CD14-positive monocyte (primary cell): ENCODE results near the gene MICU1. TPM values are rescaled to one million over a fixed set of nuclear protein-coding genes. Genes with fewer than 3 reads are reported as not detected.

Experiments used
- DNase-seq, 3 donors: peaks; one replicate each; pipeline ENCODE4 v3.0.0-alpha.2; 2011 to 2022
- H2AFZ ChIP-seq: 2 replicates; pipeline ENCODE4 v1.6.0; 2012; ENCODE audit warnings: mild to moderate bottlenecking, low read depth, low read length, inconsistent platforms; ENCODE audit not compliant: insufficient read depth, poor library complexity, severe bottlenecking
- H3K27ac ChIP-seq, 2 donors: 1 replicate in 1 of 2; 2 replicates in 1 of 2; pipeline ENCODE4 v1.5.1; 2012 to 2013; ENCODE audit warnings: low read length in 2 of 2, control low read depth in 1 of 2, inconsistent platforms in 1 of 2, low read depth in 1 of 2, mild to moderate bottlenecking in 1 of 2
- H3K27me3 ChIP-seq, 2 donors: one replicate each; pipeline versions ENCODE4 v1.6.0 to v1.6.1; 2011 to 2013; ENCODE audit warnings: low read length in 2 of 2; ENCODE audit not compliant: control insufficient read depth in 2 of 2, insufficient read depth in 2 of 2
- H3K36me3 ChIP-seq, 2 donors: replicated peaks in 1 of 2; 1 replicate in 1 of 2; 2 replicates in 1 of 2; pipeline versions ENCODE4 v1.5.1 to v1.6.1; 2012 to 2013; ENCODE audit warnings: low read length in 2 of 2, control low read depth in 1 of 2, inconsistent platforms in 1 of 2, mild to moderate bottlenecking in 1 of 2; ENCODE audit not compliant: insufficient read depth in 2 of 2, control insufficient read depth in 1 of 2
- H3K4me1 ChIP-seq, 2 donors: 1 replicate in 1 of 2; 2 replicates in 1 of 2; pipeline versions ENCODE4 v1.5.1 to v1.6.1; 2012 to 2013; ENCODE audit warnings: low read length in 2 of 2, control low read depth in 1 of 2, inconsistent platforms in 1 of 2, mild to moderate bottlenecking in 1 of 2, moderate library complexity in 1 of 2; ENCODE audit not compliant: insufficient read depth in 2 of 2, control insufficient read depth in 1 of 2
- H3K4me2 ChIP-seq: replicated peaks from 2 replicates; pipeline ENCODE3; 2012; ENCODE audit warnings: low read length, moderate library complexity, mild to moderate bottlenecking; ENCODE audit not compliant: poor library complexity, severe bottlenecking; ENCODE audit errors: extremely low read depth
- H3K4me3 ChIP-seq, 3 experiments: fragments of 200-600 bp in 1 of 3; sonication (generic) in 1 of 3; replicated peaks in 1 of 3; 1 replicate in 2 of 3; 2 replicates in 1 of 3; pipeline ENCODE4 v1.5.1; 2011 to 2013; ENCODE audit warnings: low read length in 3 of 3, mild to moderate bottlenecking in 3 of 3, control low read depth in 2 of 3, low read depth in 2 of 3, inconsistent platforms in 1 of 3, moderate library complexity in 1 of 3
- H3K79me2 ChIP-seq: 2 replicates; pipeline ENCODE4 v1.6.0; 2012; ENCODE audit warnings: mild to moderate bottlenecking, control low read depth, inconsistent platforms, low read length, moderate library complexity; ENCODE audit not compliant: insufficient read depth
- H3K9ac ChIP-seq: 2 replicates; pipeline ENCODE4 v1.6.0; 2017; ENCODE audit warnings: low read length, mild to moderate bottlenecking; ENCODE audit not compliant: insufficient read depth, poor library complexity, severe bottlenecking
- H3K9me3 ChIP-seq, 2 donors: replicated peaks in 1 of 2; 1 replicate in 1 of 2; 2 replicates in 1 of 2; pipeline versions ENCODE4 v1.5.1 to v1.6.1; 2012 to 2013; ENCODE audit warnings: low read length in 2 of 2, control low read depth in 1 of 2; ENCODE audit not compliant: control insufficient read depth in 1 of 2, insufficient read depth in 1 of 2
- H4K20me1 ChIP-seq: 2 replicates; pipeline ENCODE4 v1.6.0; 2012; ENCODE audit warnings: mild to moderate bottlenecking, low read length, control low read depth, moderate library complexity; ENCODE audit not compliant: insufficient read depth
- H3K27ac Mint-ChIP-seq, 7 donors: one replicate each; pipeline ENCODE4 v1.8.0; 2020; ENCODE audit warnings: mild to moderate bottlenecking in 7 of 7, mixed read lengths in 7 of 7, moderate library complexity in 6 of 7, inconsistent platforms in 2 of 7
- H3K27me3 Mint-ChIP-seq, 3 donors: one replicate each; pipeline ENCODE4 v1.8.0; 2021 to 2022; ENCODE audit warnings: low read depth in 3 of 3, mild to moderate bottlenecking in 3 of 3, mixed read lengths in 3 of 3, moderate library complexity in 3 of 3, inconsistent platforms in 1 of 3
- H3K36me3 Mint-ChIP-seq, 2 donors: one replicate each; pipeline ENCODE4 v1.8.0; 2020; ENCODE audit warnings: mixed read lengths in 2 of 2, inconsistent platforms in 1 of 2, mild to moderate bottlenecking in 1 of 2
- H3K4me1 Mint-ChIP-seq: one replicate; pipeline ENCODE4 v1.8.0; 2020; ENCODE audit warnings: mild to moderate bottlenecking, mixed read lengths
- H3K4me3 Mint-ChIP-seq, 2 donors: one replicate each; pipeline ENCODE4 v1.8.0; 2020; ENCODE audit warnings: mild to moderate bottlenecking in 2 of 2, mixed read lengths in 2 of 2, moderate library complexity in 1 of 2
- H3K9me3 Mint-ChIP-seq, 7 donors: one replicate each; pipeline ENCODE4 v1.8.0; 2020 to 2022; ENCODE audit warnings: mixed read lengths in 7 of 7, mild to moderate bottlenecking in 6 of 7, moderate library complexity in 6 of 7, inconsistent platforms in 2 of 7
- CTCF ChIP-seq: fragments of 200-600 bp; IDR thresholded peaks from one replicate; pipeline ENCODE4 v1.8.0; 2022; ENCODE audit warnings: antibody characterized with exemption, mild to moderate bottlenecking
- WGBS: methylation state at CpG from one replicate; pipeline ENCODE4 v1.1.5; 2013; ENCODE audit warnings: missing lambda C conversion rate; ENCODE audit not compliant: insufficient coverage; 5-methylcytosine and 5-hydroxymethylcytosine counted together
- intact Hi-C, 2 donors: fragments of 100-400 bp; cut with micrococcal nuclease; formaldehyde crosslinking; loops; one replicate each; pipeline versions ENCODE4 v1.15.0 to v1.15.1; 2023
- polyA plus RNA-seq, 3 donors: library from polyadenylated mRNA; depleted of rRNA in 1 of 3; unstranded in 2 of 3; stranded (reverse) in 1 of 3; fragments of 300-500 nt in 2 of 3; fragments of >200 nt in 1 of 3; fragmentation: Illumina TruSeq in 2 of 3; gene quantifications; 1 replicate in 2 of 3; 2 replicates in 1 of 3; pipeline ENCODE4 v1.2.3, GENCODE V29; 2012 to 2021

The MICU1 gene
- polyA plus RNA-seq, 3 donors: 51.1 to 76.4 (median 51.7) TPM

DNA sequence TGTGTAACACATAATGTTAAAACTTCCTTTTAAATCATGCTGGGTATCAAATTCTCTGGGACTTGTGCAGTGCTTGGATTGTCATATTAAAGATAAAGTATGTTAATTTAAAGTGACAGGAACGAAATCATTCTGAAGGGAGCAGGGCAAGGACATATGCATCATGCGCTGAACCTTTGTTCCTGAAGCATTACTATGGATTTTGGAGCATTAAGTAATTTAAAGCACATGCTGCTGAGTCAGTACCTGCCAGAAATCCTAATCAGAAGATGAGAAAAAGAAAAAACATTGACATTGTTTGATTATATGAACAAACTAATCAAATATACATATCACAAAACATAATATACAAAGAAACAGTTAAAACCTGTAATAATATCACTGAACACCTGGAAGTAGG, 101.4 kb downstream of the MICU1 start:
- intact Hi-C loops: no loop called here
- Mint-ChIP-seq H3K4me3 (no peak overlapping the region), H3K27me3 (no peaks in the 10 kb centered on the region), H3K4me1 (peaks cover 27% of the 10 kb centered on the region), H3K27ac (peak overlapping the region in 1 of 7 donors; percentile 33), H3K9me3 (peaks cover 0 to 2% (median 0%) of the 10 kb centered on the region in 7 donors), H3K36me3 (peaks cover 19 to 24% of the 10 kb centered on the region in 2 donors)
- H3K27me3 ChIP-seq: no peaks in the 10 kb centered on the region
- no peaks in the 10 kb centered on the region for H4K20me1 ChIP-seq
- H3K9me3 ChIP-seq: no peaks in the 10 kb centered on the region
- H3K9ac ChIP-seq: no peak overlapping the region
- no peak overlapping the region for H3K4me2 ChIP-seq
- no peak overlapping the region for H2AFZ ChIP-seq
- no CpG with 5 or more reads among the region's 2 CpGs for WGBS
- H3K36me3 ChIP-seq: peaks cover 0 to 5% of the 10 kb centered on the region in 2 donors
- H3K27ac ChIP-seq: no peak overlapping the region
- TF ChIP-seq CTCF: no peak
- H3K4me3 ChIP-seq: no peak overlapping the region
- no peak for DNase-seq
- H3K4me1 ChIP-seq: peaks cover 10 to 19% of the 10 kb centered on the region in 2 donors
- H3K79me2 ChIP-seq: no peaks in the 10 kb centered on the region

DNA sequence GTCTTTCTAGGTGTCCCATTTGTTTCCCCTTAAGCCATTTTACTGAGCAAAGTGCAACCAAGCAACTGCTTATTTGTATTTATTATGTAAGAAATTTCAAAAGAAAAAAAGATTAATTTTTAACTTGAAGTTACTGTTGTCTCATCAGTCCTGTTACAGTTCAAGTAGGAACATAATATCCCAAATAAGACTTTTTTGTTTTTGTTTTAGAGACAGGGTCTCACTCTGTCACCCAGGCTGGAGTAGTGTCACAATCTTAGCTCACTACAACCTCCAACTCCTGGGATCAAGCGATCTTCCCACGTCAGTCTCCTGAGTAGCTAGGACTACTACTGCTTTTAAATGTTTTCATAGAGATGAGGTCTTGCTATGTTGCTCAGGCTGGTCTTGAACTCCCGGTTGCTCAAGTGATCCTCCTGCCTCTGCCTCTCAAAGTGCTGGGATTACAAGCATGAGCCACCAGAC, 101.9 kb downstream of the MICU1 start:
- WGBS: no CpG with 5 or more reads among the region's 3 CpGs
- Histone ChIP-seq H3K27me3 (no peaks in the 10 kb centered on the region), H2AFZ (no peak overlapping the region), H3K27ac (no peak overlapping the region), H3K4me2 (no peak overlapping the region), H3K36me3 (peaks cover 0 to 7% of the 10 kb centered on the region in 2 donors), H3K9ac (no peak overlapping the region), H3K9me3 (no peaks in the 10 kb centered on the region), H3K4me1 (peaks cover 10 to 19% of the 10 kb centered on the region in 2 donors), H4K20me1 (no peaks in the 10 kb centered on the region), H3K79me2 (no peaks in the 10 kb centered on the region), H3K4me3 (no peak overlapping the region)
- Mint-ChIP-seq H3K4me1 (peaks cover 21% of the 10 kb centered on the region), H3K27me3 (no peaks in the 10 kb centered on the region), H3K4me3 (no peak overlapping the region), H3K36me3 (peaks cover 18 to 21% of the 10 kb centered on the region in 2 donors), H3K27ac (peak overlapping the region in 3 of 7 donors; percentile 11 to 50 (median 33)), H3K9me3 (peaks cover 0 to 2% (median 0%) of the 10 kb centered on the region in 7 donors)
- intact Hi-C loops: no loop called here
- TF ChIP-seq CTCF: no peak
- no peak for DNase-seq
